GM21737 (cell line): ENCODE results near the gene KCMF1.

ENCODE experiments used
- ATAC-seq: cut with Tn5 transposase; IDR thresholded peaks from one replicate; pipeline ENCODE4 v1.9.1; 2021; ENCODE audit warnings: mild to moderate bottlenecking, moderate library complexity; ENCODE audit not compliant: unreplicated experiment

The KCMF1 gene

DNA sequence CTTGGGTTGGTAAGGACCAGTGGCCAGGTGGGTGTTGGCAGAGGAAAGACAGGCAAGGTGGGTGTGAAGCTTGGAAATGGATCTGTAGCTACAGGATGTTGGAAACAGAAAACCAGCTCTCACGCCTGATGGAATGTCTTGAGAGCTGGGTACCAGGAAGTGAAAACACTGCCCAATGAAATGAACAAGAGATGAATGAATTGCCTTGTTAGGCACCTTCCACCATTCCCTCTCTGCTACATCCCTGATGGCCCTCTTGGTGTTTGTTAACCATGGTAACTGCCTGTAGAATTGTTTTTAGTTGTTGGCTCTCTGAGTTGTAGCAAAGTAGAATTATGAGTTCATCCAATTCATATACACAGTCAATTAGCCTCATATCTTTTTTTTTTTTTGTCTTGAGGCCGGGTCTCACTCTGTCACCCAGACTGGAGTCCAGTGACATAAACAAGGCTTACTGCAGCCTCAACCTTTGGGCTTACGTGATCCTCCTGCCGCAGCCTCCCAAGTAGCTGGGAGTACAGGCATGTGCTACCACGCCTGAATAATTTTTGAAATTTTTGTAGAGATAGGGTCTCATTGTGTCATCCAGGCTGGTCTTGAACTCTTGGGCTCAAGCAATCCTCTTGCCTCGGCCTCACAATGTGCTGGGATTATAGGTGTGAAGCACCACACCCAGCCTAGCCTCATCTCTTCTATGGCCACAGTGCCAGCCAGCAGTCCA lies 9.5 kb downstream of the KCMF1 start:
- no peak for ATAC-seq

GRCh38 chr2:84986018-84986417 lies 15.1 kb downstream of the KCMF1 start:
- no peak for ATAC-seq

DNA sequence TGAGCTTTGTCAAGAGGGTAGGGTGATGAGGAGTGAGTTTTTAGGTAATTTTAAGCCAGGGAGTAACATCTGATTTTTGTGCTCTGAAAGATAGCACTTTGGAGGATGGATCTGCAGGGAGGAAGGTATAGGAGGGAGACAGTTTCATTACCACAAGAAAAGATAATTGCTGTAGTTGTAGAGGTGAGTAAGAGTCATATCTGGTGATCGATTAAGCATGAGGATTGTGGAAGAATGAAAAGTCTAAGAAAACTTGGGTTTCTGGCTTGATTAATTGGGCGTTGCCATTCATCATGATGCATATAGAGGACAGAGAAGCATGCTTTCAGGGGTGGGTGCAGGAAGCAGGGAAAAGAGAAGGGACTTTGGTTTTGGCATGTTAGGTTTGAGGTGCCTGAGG lies 18.5 kb downstream of the KCMF1 start:
- ATAC-seq: no peak

GRCh38 chr2:84989927-84990326 lies 19.0 kb downstream of the KCMF1 start:
- no peak for ATAC-seq

DNA sequence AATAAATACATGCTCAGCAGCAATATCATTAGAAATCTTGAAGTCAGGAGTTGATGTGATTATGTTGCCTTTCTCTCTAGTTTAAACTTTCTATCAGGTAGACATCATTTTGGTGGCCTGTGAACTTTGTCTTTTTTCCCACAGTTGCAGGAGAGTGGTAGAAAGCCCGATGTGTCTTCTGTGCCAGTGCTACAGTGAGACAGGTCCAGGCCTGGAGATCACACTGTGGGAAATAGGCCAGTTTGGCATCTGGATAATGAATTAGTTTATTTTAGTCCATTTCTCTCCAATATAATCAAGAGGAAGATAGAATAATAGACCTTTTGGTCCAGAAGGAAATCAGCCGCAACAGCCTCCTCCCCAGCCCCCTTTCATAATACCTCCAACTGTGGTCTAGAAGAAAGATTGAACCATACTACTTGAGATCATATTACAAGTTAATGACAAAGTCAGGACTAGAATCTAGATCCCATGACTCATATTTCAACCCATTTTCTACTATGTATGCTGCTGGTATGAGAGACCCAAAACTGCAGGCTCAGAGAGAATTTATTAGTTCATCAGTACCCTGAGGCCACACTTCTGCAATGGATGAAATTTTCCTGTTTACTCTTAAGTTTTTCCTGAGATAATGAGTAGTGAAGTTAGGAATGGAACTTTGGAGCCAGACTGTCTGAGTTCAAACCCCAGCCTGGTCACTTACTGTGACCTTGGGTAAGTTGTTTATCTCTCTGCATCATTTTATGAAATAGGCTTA lies 20.6 kb downstream of the KCMF1 start:
- ATAC-seq: no peak

DNA sequence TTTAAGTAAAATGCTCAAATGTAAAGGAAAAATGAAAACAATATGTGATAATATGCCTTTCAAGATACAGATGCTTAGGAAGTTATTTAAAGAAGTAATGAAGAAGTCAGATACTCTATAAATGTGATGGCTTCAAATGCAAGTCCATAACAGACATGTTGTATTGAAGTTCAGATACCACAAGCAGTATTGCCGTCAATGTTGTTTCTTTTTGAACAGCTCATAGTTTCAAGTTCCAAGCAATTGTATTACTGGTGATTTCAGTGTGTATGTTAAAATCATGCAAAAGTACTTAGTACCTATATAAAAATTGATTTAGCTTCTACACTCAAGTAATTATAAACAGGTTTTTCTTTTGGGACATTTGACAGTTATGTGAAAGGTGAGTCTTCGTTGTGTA lies 24.9 kb downstream of the KCMF1 start:
- no peak for ATAC-seq

- no peak for ATAC-seq
Measured at GRCh38 chr2:84996909-84997308, 25.9 kb downstream of the KCMF1 start.

- no peak for ATAC-seq
Measured at GRCh38 chr2:84999553-84999955, 28.6 kb downstream of the KCMF1 start.

DNA sequence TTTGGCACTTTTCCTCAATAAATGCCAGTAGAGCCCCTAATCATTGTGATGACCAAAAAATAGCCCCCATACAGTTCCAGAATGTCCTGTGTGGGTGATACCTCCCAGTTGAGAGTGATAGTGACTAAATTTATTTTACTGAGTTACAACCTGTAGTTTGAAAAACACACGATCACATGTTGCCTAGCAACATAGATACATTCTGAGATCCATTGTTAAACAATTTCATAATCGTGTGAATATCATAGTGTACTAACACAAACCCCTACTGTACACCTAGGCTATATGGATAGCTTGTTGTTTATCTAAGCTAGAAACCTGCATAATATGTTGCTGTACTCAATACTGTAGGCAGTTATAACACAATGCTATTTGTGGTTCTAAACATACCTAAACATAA lies 30.6 kb downstream of the KCMF1 start:
- no peak for ATAC-seq

GRCh38 chr2:85002534-85002933 lies 31.6 kb downstream of the KCMF1 start:
- no peak for ATAC-seq

DNA sequence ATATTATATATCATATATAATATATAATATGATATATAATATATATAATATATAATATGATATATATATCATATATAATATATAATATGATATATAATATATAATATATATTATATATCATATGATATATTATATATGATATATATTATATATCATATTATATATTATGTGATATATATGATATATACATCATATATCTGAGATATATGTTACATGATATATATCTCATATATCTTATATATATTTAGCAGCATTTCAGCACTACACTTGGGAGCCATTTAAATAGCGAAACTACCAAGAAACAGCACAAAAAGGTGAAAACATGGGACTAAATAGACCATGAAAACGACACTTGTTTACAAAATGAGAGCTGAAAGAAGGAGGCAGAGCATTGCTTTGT lies 37.3 kb downstream of the KCMF1 start:
- no peak for ATAC-seq

GRCh38 chr2:85009019-85009618 lies 38.2 kb downstream of the KCMF1 start:
- no peak for ATAC-seq

- ATAC-seq: no peak
Measured at GRCh38 chr2:85010404-85010803, 39.4 kb downstream of the KCMF1 start.

DNA sequence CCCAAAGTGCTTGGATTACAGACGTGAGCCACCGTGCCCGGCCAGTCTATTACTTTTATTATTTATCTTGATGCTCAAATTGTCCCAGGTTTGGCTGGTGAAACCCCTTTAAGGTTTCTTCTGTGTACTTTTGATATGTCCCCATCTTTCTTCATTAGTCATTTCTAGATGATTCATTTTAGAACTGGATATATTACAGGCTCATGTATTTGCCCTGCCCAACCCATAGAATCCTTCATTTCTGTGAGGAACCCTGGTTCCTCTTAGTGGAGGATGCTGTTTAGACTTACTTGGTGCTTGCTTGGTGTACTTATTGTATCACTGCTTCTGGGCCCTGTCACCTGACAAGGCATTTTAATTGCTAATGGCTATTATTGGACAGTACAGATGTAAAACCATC lies 40.1 kb downstream of the KCMF1 start:
- no peak for ATAC-seq

- no peak for ATAC-seq
Measured at GRCh38 chr2:85011747-85012146, 40.8 kb downstream of the KCMF1 start.

DNA sequence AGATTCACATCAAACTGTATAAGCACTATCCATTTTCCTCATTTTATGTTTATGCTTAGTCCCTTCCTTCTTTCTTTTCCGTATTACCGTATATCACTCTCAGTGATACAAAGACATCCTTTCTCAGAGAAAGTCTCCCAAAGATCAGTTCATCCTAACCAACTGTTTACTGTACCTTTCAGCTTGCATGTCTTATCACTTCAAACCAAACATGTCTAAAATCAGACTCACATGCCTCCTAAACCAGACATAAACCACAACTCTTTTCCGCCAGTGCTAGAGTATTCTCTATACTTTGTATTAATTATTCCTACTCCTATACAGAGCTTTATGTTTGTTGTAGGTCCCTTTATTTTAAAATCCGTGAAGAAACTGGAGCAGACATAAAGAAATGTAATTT lies 41.5 kb downstream of the KCMF1 start:
- ATAC-seq: no peak

GRCh38 chr2:85012855-85013254 lies 41.9 kb downstream of the KCMF1 start:
- no peak for ATAC-seq

DNA sequence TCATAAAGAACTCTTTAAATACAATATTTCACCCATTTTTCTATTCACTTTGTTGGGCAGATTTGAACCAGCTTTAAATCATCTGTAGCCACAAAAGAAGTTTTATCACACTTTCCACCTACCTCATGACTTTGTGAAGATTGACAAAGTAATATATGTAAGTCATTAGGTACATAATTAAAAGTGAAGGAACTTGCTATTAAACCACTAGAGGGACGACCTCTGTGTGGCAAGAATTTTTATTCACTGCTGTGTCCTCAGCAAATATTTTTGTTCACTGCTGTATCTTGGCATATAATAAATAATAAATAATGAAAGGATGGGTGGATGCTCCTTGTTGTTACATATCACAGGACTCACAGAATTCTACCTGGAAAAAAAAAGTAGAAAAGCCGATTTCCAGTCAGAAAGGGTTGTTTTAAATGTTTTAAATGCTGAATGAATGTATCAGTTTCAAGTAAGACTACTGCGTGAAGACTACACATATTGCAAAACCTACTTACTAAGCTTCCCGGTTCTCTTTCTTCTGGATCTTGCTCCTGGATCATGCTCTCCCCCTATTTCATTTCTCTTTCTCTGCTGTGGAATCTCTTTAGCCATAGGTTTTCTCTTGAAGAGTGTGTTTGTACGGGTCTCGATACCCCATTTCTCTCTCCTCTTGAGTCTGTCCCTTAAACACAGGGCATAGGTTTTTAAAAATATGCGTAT lies 44.8 kb downstream of the KCMF1 start:
- ATAC-seq: no peak

DNA sequence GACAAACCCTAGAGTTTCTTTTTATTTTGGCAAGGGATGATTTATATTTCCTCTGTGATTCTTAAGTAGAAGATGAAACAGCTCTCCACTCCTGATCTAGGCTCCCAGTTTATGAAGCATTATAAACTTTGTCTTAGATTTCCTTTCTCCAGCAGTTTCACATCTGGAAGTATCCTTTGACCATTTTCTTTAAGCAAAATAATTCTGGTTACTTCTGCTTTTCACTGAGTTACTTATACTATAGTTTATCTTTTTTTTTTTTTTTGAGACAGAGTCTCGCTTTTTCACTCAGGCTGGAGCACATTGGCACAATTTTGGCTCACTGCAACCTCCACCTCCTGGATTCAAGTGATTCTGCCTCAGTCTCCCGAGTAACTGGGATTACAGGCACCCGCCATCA lies 45.5 kb downstream of the KCMF1 start:
- ATAC-seq: no peak

- ATAC-seq: no peak
Measured at GRCh38 chr2:85017411-85018048, 46.6 kb downstream of the KCMF1 start.

DNA sequence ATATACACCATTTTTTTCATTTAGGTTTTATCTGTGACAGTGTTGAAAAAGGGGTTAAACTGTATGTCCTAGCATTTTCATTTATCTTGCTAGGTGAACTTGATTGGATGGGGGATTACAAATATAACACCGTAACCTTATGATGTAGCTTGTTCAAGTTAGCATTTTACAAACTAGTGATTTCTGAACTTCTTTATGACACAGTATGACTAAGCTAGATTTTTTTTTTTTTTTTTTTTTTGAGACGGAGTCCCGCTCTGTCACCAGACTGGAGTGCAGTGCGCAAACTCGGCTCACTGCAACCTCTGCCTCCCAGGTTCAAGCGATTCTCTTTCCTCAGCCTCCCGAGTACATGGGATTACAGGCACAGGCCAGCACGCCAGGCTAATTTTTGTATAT lies 47.1 kb downstream of the KCMF1 start:
- no peak for ATAC-seq
